ENCODE measurements around the gene MIOS. TPM values are rescaled to one million over a fixed set of nuclear protein-coding genes. Genes with fewer than 3 reads are reported as not detected.

Gene MIOS
- total and polyA plus RNA-seq, 9 of the 15 experiments (the other 6 are each of a cell fraction or from before 2014, with no cell fraction given): 7.8 to 47.8 (median 30.6) TPM

DNA sequence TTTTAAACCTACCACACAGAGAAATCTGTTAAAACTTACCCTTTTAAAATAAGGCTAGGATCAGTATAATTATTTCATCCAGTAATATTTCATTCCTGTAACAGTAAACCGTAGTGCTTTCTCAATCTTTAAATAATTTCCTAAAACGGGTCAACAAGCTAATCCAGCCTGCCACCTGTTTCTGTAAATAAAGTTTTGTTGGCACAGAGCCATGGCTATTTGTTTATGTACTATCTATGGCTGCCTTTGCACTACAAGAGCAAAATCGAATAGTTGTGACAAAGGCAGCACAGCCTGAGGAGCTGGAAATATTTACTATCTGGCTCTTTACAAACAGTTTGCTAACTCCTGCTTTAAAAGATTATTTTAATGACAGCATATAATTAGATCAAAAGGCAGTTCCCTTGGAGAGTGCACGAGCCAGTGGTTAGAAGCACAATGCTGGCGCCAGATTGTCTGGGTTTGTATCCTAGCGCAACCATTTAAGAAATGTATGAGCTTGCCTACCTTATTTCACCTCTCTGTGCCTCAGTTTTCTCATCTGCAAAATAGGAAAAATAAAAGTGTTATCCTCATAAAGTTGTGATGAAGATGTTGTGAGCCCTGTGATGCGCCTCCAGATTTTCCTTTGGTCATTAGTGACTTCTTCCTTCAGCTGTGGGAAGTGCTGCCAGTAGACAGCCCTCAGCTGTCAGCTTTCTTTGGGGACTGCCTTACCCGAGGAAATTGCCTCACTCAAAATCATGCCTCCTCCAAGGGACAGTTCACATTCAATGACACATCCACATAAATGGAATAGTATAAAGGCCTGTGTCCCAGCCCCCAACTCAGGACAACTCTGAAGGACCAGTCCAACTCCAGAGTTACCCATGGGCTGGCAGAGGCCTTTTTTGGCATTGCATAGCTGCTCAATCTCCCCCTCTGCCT lies 11.8 kb upstream of the MIOS start (continued):
- TF ChIP-seq, protein P1, sequence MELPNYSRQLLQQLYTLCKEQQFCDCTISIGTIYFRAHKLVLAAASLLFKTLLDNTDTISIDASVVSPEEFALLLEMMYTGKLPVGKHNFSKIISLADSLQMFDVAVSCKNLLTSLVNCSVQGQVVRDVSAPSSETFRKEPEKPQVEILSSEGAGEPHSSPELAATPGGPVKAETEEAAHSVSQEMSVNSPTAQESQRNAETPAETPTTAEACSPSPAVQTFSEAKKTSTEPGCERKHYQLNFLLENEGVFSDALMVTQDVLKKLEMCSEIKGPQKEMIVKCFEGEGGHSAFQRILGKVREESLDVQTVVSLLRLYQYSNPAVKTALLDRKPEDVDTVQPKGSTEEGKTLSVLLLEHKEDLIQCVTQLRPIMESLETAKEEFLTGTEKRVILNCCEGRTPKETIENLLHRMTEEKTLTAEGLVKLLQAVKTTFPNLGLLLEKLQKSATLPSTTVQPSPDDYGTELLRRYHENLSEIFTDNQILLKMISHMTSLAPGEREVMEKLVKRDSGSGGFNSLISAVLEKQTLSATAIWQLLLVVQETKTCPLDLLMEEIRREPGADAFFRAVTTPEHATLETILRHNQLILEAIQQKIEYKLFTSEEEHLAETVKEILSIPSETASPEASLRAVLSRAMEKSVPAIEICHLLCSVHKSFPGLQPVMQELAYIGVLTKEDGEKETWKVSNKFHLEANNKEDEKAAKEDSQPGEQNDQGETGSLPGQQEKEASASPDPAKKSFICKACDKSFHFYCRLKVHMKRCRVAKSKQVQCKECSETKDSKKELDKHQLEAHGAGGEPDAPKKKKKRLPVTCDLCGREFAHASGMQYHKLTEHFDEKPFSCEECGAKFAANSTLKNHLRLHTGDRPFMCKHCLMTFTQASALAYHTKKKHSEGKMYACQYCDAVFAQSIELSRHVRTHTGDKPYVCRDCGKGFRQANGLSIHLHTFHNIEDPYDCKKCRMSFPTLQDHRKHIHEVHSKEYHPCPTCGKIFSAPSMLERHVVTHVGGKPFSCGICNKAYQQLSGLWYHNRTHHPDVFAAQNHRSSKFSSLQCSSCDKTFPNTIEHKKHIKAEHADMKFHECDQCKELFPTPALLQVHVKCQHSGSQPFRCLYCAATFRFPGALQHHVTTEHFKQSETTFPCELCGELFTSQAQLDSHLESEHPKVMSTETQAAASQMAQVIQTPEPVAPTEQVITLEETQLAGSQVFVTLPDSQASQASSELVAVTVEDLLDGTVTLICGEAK (IDR thresholded peaks at IDR 0.05): peak; percentile 80
- TF ChIP-seq, protein P1 (CRISPR knock-in tag; IDR thresholded peaks at IDR 0.05): no peak
- TF ChIP-seq RBM17 (IDR thresholded peaks at IDR 0.05; ENCODE audit: borderline replicate concordance, low read depth, low read length): no peak
- TF ChIP-seq NFIC (IDR thresholded peaks at IDR 0.05): peak; percentile 93

Data from K562 (cell line).